GM12878 (cell line): Measurements from ENCODE around the gene RBM8A. TPM values are rescaled to one million over a fixed set of nuclear protein-coding genes. Genes with fewer than 3 reads are reported as not detected.
A peak's percentile ranks its signal among the peaks of the same experiment; 100 is the strongest.

Source experiments
- ATAC-seq: fragments of 200-7000 bp; cut with Tn5 transposase; 3 replicates; pipeline ENCODE4 v1.9.1; 2020; ENCODE audit warnings: mild to moderate bottlenecking, moderate library complexity
- BruUV-seq: library from RNA; stranded (reverse); fragments of 400-500 nt; replicated peaks from 2 replicates; lab custom pipeline; 2021; lab: Mats Ljungman, UMichigan
- CTCF ChIA-PET: fragments of 300-600 bp; sonication (Branson Sonifier 250); formaldehyde crosslinking; extraction: SDS; loops from one replicate; lab custom pipeline; 2021; ENCODE audit warnings: inconsistent platforms; lab: Yijun Ruan, JAX
- POLR2A ChIA-PET: fragments of 350-600 bp; formaldehyde crosslinking; extraction: SDS; loops from one replicate; lab custom pipeline; 2021; ENCODE audit warnings: inconsistent platforms; lab: Charles Lee
- RAD21 ChIA-PET: fragments of 300-600 bp; sonication (Branson Sonifier 250); formaldehyde crosslinking; loops from one replicate; lab custom pipeline; 2023; ENCODE audit warnings: antibody characterized with exemption; ENCODE audit not compliant: unreplicated experiment; lab: Charles Lee
- SMC1A ChIA-PET: fragments of 300-600 bp; sonication (Branson Sonifier 250); formaldehyde crosslinking; loops from one replicate; lab custom pipeline; 2023; ENCODE audit not compliant: unreplicated experiment, uncharacterized antibody; lab: Charles Lee
- DNase-seq: peaks from one replicate; pipeline ENCODE4 v3.0.0-alpha.2; 2011; ENCODE audit warnings: low read depth, low spot score
- FAIRE-seq: peaks from 3 replicates; lab custom pipeline; 2011; peaks lifted over from hg19 to GRCh38; lab: Jason Lieb, UNC
- H2AFZ ChIP-seq: 2 replicates; pipeline ENCODE4 v1.6.0; 2011; ENCODE audit warnings: low read depth, low read length, control low read depth; ENCODE audit not compliant: control insufficient read depth
- H3K27ac ChIP-seq: 2 replicates; pipeline ENCODE4 v1.5.1; 2011; ENCODE audit warnings: control low read depth; ENCODE audit not compliant: control insufficient read depth, insufficient read depth
- H3K27me3 ChIP-seq, 2 experiments: replicated peaks in 1 of 2; 2 replicates each; pipeline versions ENCODE4 v1.6.0 to v1.6.1; 2011; ENCODE audit warnings: low read length in 1 of 2; ENCODE audit not compliant: control insufficient read depth in 2 of 2, insufficient read depth in 2 of 2
- H3K36me3 ChIP-seq, 2 experiments: 2 replicates each; pipeline ENCODE4 v1.5.1; 2011; ENCODE audit warnings: low read length in 1 of 2; ENCODE audit not compliant: control insufficient read depth in 2 of 2, insufficient read depth in 2 of 2
- H3K4me1 ChIP-seq: 2 replicates; pipeline ENCODE4 v1.6.1; 2011; ENCODE audit warnings: mild to moderate bottlenecking, low read length, moderate library complexity, mixed read lengths; ENCODE audit not compliant: control insufficient read depth, insufficient read depth
- H3K4me2 ChIP-seq: 2 replicates; pipeline ENCODE4 v1.6.0; 2011; ENCODE audit warnings: control low read depth; ENCODE audit not compliant: control insufficient read depth, insufficient read depth
- H3K4me3 ChIP-seq: fragments of 200-600 bp; sonication (generic); 2 replicates; pipeline ENCODE4 v1.5.1; 2016
- H3K79me2 ChIP-seq: 2 replicates; pipeline ENCODE4 v1.6.0; 2011; ENCODE audit warnings: low read length; ENCODE audit not compliant: control insufficient read depth, insufficient read depth
- H3K9ac ChIP-seq: 2 replicates; pipeline ENCODE4 v1.8.0; 2011; ENCODE audit warnings: low read length, control low read depth, mixed read lengths; ENCODE audit not compliant: control insufficient read depth, insufficient read depth
- H3K9me3 ChIP-seq: replicated peaks from 3 replicates; pipeline ENCODE4 v1.5.1; 2011; ENCODE audit warnings: mild to moderate bottlenecking, low read length; ENCODE audit not compliant: control insufficient read depth, insufficient read depth
- H4K20me1 ChIP-seq: 2 replicates; pipeline ENCODE4 v1.6.0; 2011; ENCODE audit not compliant: control insufficient read depth, insufficient read depth
- CHD1 ChIP-seq: IDR thresholded peaks from 2 replicates; pipeline ENCODE4 v1.6.1; 2012; ENCODE audit warnings: low read depth, low read length, improper control_type of control experiment
- MLLT1 ChIP-seq: fragments of 450-650 bp; IDR thresholded peaks from 2 replicates; pipeline ENCODE4 v1.6.1; 2016; ENCODE audit warnings: mild to moderate bottlenecking
- PAX8 ChIP-seq: fragments of 450-650 bp; IDR thresholded peaks from 2 replicates; pipeline ENCODE4 v1.6.1; 2017; ENCODE audit warnings: mild to moderate bottlenecking, moderate library complexity
- ZNF24 ChIP-seq: fragments of 450-650 bp; IDR thresholded peaks from 2 replicates; pipeline ENCODE4 v1.6.1; 2017; ENCODE audit warnings: antibody characterized with exemption, mild to moderate bottlenecking
- WGBS: methylation state at CpG from one replicate; pipeline ENCODE4 v1.1.6; 2016; ENCODE audit warnings: low lambda C conversion rate; ENCODE audit not compliant: insufficient replicate concordance, insufficient coverage; ENCODE audit errors: missing lambda C conversion rate; 5-methylcytosine and 5-hydroxymethylcytosine counted together
- in situ Hi-C: fragments of 300-500 bp; cut with MboI; formaldehyde crosslinking; loops from 9 replicates; pipeline ENCODE4 v1.14.3; 2018; ENCODE audit warnings: mixed read lengths
- intact Hi-C: fragments of 100-400 bp; cut with micrococcal nuclease; formaldehyde crosslinking; loops from one replicate; pipeline ENCODE4 v1.14.2; 2022; ENCODE audit not compliant: unreplicated experiment
- polyA plus RNA-seq, 11 experiments: library from polyadenylated mRNA; depleted of rRNA in 4 of 11; unstranded in 6 of 11; stranded (reverse) in 5 of 11; fragments of >200 nt; fragmentation: Nextera tagmentation in 4 of 11; fragmentation: Illumina TruSeq in 1 of 11; extraction: Ambion mirVana in 4 of 11; extraction: Trizol in 1 of 11; gene quantifications; 1 replicate in 1 of 11; 2 replicates in 10 of 11; pipeline versions ENCODE4 v1.2.1 to v1.2.3, GENCODE V29; 2011 to 2016; ENCODE audit warnings: inconsistent platforms in 2 of 11, missing spikeins in 2 of 11, low read depth in 1 of 11
- total RNA-seq, 4 experiments: library from RNA; depleted of rRNA in 3 of 4; stranded (reverse); fragments of >200 nt in 3 of 4; fragmentation: Illumina TruSeq in 1 of 4; extraction: Trizol in 1 of 4; gene quantifications; 2 replicates each; pipeline versions ENCODE4 v1.2.1 to v1.2.3, GENCODE V29; 2013 to 2021
- TF ChIP-seq, protein P1 (sequence below): fragments of 450-650 bp; IDR thresholded peaks from 2 replicates; pipeline ENCODE4 v1.6.1; 2018; ENCODE audit warnings: borderline replicate concordance, mild to moderate bottlenecking; ENCODE audit not compliant: partially characterized antibody

The RBM8A gene
- total and polyA plus RNA-seq, 10 of the 15 experiments (the other 5 are each of a cell fraction or from before 2014, with no cell fraction given), result 110 to 1,248 (median 248) TPM

GRCh38 chr1:145886816-145887215 lies 40.5 kb downstream of the RBM8A start (continued):
- no peak for TF ChIP-seq ZNF24

- no TSS peak for BruUV-seq
- H4K20me1 ChIP-seq, result no peaks in the 10 kb centered on the region
- H3K9ac ChIP-seq, result no peak overlapping the region
- intact Hi-C loops (no loop called here), in situ Hi-C loops (no loop called here)
- WGBS, result 52% methylated on average over 11 of the region's 11 CpGs
- H3K27ac ChIP-seq, result no peak overlapping the region
- H3K36me3 ChIP-seq, result no peaks in the 10 kb centered on the region
- TF ChIP-seq PAX8, result no peak
- 0 out of 2 replicates have a peak, but pooled peaks have one; percentile 34 for TF ChIP-seq MLLT1
- TF ChIP-seq CHD1, result no peak
- TF ChIP-seq, protein P1, sequence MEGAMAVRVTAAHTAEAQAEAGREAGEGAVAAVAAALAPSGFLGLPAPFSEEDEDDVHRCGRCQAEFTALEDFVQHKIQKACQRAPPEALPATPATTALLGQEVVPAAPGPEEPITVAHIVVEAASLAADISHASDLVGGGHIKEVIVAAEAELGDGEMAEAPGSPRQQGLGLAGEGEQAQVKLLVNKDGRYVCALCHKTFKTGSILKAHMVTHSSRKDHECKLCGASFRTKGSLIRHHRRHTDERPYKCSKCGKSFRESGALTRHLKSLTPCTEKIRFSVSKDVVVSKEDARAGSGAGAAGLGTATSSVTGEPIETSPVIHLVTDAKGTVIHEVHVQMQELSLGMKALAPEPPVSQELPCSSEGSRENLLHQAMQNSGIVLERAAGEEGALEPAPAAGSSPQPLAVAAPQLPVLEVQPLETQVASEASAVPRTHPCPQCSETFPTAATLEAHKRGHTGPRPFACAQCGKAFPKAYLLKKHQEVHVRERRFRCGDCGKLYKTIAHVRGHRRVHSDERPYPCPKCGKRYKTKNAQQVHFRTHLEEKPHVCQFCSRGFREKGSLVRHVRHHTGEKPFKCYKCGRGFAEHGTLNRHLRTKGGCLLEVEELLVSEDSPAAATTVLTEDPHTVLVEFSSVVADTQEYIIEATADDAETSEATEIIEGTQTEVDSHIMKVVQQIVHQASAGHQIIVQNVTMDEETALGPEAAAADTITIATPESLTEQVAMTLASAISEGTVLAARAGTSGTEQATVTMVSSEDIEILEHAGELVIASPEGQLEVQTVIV, result no peak
- ChIA-PET RAD21 (interaction anchor here (0.6 kb wide), 1 partner anchor 27 kb away, joined by 3 read pairs; no protein-coding TSS in a partner anchor), CTCF (interaction anchor here (0.6 to 2.7 kb wide), 5 partner anchors 24 to 45 kb away, joined by 3 to 9 read pairs (median 6); partner anchors contain the start of genes ITGA10, NUDT17 and PIAS3), POLR2A (interaction anchor here (0.6 kb wide), 1 partner anchor 179 kb away, joined by 3 read pairs; the partner anchor contains the start of gene PDZK1), SMC1A (no interaction called here)
- H3K27me3 ChIP-seq, result peaks cover 2 to 7% of the 10 kb centered on the region in 2 experiments; a peak in 2 of 4 replicates
- no peaks in the 10 kb centered on the region for H3K9me3 ChIP-seq
- H3K4me3 ChIP-seq, result peak overlapping the region; percentile 73; the same call in 1 of the 2 replicates
- H3K4me2 ChIP-seq, result peak overlapping the region; percentile 59; the same call in 1 of the 2 replicates
- DNase-seq (no peak), FAIRE-seq (no peak), ATAC-seq (no peak)
- no peak overlapping the region for H2AFZ ChIP-seq
- H3K79me2 ChIP-seq, result no peaks in the 10 kb centered on the region
- no peaks in the 10 kb centered on the region for H3K4me1 ChIP-seq
Measured at GRCh38 chr1:145886390-145886789, 40.9 kb downstream of the RBM8A start.
